ENCODE data around the gene NUAK1.
A peak's percentile ranks its signal among the peaks of the same experiment; 100 is the strongest.

NUAK1 gene

DNA sequence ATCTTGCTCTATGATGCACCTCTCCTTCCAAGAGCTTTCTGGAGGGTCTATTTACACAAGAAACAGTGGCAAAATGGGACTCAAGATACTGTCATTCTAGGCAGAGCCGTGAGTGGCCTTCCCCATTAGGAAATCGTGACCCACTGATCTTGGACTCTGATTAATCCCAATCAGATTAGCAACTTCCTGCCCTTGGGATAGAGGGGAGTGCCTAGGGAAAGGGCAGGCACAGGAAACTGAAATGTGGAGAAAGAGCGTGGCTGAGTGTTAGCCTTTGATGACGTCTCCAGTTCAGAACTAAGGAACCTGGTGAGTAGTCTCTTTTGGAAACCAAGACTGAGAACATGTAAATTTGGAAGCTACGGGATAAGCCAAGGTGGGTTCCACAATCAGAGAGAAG lies 76.1 kb downstream of the NUAK1 start:
- DNase-seq (ENCODE audit: low read depth), result peak; percentile 28

DNA sequence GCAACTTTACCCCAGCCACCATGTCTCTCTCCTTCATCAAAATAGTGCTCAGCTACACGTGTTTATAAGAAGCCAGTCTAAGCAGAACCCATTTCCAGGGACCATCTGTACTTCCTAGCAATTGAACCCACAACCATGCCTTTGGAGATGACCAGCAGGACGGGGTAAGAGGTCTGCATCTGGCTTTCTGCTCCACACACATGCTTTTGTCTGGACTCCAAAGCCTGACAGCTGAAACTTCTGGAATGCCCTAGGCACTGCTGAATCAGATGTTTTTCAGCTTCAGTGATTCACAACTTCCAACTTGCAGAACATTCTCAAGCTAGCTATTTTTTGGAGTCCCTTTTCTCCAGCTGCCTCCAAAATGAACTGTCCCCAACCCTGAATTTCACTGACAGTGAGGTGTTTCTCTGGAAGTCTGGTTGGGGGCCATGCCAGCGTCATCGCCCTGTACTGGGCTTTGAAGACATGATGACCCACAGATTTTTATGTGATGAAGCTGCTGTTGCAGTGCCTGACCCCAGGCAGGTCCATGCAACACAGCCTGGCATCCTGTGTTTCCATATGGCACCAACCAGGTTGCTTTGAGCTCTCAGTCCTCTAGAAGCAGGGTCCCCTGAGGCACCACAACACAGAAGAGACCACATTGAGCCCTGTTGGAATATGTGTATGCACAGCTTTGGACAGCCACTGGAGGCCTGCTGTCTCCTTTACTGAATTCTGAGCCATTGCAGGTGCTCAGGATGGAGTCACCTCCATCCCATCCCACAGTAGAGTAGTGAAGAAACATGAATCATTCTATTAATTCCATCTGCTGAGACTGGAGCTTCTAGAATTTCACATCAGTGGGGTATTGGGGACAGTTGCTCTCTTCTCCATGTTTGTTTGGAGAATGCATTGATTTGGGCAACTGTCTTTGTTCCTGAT lies 80.2 kb downstream of the NUAK1 start:
- peak; percentile 85 for DNase-seq (ENCODE audit: low read depth)

DNA sequence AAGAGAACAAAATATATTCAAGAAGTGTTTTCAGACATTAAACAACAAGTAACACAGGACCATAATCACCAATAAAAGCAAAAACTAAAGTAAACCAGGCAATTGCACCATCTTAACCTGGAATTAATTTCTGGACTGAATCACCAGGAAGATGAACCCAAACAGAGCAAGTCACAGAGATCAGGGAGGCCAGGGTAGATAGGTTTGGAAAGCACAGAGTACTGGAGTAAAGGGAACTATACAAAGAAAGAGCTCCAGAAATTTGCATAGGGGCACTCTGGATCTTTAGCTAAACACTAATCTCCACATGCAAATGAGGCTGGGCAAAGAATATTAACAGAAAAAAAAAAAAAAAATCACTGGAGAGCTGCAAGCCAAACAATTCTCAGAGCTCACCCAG lies 84.7 kb downstream of the NUAK1 start:
- no peak for DNase-seq (ENCODE audit: low read depth)

DNA sequence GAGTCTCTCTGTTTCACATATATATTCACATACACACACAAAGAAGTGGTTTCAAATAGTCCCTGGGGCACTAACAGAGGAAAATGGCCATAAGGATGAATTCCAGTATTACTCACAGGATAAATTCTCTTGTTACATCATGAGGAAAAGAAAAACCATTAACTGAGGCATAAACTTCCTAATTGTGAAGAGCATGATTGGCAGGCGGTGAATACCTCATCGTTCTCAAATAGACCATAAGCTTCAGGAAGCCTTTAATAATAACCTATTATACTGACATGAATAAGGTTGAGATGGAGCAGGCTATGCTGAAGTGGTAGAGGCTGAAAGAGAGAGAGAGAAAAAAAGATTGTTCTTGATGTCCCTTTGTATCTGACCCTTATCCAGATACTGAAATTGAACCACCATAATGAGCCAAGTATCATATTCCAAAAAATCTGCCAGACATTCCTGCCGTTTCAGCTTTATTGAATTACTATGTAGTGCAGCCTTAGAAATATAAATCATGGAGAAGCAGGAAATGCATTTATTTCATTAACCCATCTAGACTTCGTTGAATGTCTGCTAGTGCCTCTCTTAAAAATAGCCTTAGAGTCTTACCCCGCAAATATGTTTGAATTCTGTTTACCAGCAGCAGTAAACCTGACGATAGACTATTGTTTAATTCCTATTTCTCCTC lies 86.8 kb downstream of the NUAK1 start:
- DNase-seq (ENCODE audit: low read depth), result peak; percentile 83

DNA sequence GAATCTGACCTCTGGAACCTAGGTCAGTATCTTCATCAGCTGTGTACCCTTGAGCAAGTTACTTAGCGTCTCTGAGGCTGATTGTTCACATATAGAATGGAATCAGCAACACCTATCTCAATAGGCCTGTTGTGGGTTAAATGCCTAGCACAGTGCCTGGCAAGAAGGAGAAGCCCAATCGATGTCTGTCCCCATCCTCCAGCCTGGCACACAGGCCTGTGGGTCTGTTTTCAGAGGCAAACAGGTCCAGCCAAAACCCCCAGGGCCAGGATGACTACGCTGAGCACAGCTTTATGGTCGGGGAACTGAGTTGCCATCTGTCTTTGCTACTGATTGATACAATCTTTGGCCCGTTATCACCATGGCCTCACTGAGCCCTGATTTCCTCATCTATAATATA lies 89.2 kb downstream of the NUAK1 start:
- no peak for DNase-seq (ENCODE audit: low read depth)

DNA sequence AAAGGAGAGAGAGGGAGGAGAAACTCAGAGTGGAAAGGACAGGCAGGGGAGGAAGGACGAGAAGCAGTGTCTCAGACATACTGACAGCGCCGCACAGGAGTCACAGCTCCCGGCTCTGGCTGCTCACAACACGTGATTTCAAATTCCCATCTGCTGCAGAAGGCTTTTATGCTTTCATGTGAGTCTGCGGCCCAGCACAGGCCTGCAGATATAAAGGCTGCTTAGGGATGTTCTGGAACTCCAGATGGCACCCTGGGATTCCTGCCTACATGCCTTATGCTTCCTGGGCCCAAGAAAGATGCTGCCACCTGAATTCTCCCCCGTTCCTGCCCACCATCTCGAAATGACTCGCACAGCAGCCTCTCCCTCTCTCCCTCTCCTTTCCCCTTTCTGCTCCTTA lies 89.6 kb downstream of the NUAK1 start:
- DNase-seq (ENCODE audit: low read depth), result no peak

DNA sequence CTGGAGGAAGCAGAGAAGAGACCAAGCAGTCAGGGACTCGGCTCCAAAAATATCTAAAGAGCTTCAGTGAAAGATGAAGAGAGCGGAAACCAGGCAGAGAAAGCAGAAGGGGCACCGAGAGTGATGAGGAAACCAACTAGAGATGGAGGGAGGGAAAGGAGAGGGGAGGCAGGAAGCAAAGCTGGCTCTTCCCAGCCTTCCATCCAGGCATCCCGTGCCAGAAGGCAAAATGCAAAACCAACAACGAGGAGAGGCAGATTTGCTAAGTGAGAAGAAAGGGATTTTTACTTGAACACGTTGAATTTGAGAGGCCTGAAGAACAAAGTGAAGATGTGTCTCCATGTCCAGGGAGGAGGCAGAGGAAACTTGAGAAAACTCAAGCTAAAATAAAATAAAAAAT lies 90.1 kb downstream of the NUAK1 start:
- no peak for DNase-seq (ENCODE audit: low read depth)

DNA sequence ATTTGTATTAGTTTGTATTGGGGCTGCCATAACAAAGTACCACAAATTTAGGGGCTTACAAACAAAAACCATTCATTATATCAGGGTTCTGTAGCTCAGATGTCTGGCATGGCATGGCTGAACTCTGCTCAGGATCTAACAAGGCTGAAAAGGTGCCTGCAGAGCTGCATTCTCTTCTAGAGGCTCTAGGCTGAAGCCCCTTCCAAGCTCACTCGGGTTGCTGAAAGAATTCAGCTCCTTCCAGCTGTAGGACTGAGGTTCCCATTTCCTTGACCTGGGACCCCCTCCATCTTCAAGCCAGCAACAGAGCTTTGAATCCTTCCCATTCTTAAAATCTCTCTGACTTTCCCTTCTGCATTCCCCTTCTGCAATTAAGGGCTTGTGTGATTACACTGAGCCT lies 90.7 kb downstream of the NUAK1 start:
- DNase-seq (ENCODE audit: low read depth), result no peak

DNA sequence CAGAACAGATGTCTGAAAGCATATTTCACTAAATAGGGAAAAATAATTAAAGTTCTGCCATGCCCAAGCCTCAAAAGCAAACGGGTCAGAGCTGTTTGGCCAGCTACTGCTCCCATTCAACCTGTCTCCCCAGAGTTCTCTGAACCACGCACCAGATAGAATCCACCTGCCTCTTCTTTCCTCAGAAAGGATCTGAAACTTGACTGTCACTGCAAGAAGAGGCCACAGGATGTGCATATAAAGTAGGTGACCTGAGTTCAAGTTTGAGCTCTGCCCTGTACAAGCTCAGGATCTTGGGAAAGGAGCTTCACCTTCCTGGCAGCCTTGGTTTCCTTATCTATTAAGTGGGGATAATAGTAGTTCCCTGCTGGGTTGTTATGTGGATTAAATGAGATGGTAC lies 91.8 kb downstream of the NUAK1 start:
- no peak for DNase-seq (ENCODE audit: low read depth)

DNA sequence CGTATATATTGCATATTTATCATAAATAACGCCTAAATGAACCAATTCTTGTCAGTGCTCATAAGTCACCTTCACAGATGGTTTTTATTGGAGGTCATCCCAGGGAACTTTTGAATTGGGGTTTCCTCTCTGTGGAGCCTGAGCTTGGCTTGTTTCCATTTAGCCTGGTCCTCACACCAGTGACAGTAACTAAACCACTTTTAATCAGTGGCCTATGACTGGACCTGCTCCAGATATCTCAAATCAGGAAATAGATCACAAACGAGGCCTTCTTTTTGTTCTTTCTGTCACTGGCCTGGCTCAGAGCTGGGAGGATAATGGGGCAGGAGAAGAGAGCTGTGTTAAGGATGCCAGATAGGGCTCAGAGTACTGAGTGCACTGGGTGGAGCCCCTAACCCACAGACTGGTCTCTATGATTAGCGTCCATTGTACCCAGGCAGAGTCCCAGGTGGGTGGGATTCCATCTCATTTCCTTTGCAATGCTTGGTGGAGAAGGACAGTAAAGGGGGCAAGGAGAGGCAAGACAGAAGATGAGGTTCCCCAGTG lies 92.4 kb downstream of the NUAK1 start:
- DNase-seq (ENCODE audit: low read depth), result no peak

DNA sequence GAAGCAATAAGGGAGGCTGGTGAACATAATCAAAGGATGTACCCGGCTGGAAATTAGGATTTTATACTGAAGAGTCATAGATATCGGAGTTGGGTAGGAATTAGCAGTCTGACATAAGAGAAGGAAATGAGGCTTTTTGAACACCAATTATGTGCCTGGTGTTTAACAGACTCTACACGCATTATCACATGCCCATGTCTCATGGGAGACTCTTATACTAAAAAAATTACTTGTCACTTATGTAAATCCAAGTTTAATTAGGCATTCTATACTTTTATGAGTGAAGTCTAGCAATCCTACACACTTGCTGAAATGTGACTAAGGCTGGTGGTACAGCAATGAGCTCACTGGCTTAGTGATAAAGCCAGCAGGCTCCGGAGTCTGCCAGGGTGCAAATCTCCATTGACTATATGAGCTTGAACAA lies 93.5 kb downstream of the NUAK1 start:
- DNase-seq (ENCODE audit: low read depth), result no peak

DNA sequence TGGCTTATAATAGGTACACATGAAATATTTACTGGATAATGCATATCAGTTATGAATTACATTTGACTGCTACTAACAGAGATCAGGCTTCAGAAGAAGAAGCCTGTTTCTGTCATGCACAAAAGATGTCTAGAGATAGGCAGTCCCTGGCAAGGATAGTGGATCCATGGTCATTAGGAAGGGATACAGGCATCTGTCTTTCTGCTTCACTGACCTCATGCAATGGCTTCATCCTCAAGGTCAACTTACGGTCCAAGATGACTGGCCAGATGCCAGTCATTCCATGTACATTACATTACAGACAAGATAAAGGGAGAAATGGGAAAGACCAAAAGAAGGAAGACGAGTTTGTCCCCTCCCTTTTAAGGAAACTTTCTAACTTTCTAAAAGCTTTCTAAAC lies 94.0 kb downstream of the NUAK1 start:
- DNase-seq (ENCODE audit: low read depth), result peak; percentile 92

DNA sequence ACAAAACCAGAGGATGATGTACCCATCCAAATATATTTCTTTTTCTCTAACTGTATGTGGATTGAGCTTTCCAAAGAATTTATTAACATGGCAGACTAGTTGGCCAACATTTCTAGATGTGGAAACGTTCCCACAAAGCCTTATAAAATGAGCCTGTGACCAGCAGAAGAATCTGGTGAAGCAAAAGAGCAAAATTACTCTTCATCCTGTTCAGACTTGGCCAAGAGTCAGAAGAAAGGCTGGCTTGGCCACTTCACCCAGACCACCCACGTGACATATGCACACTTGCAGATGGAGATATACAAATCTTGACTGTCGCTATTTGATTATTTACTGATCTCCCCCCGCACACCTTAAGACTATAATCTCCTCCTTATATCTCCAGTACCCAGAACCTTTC lies 96.7 kb downstream of the NUAK1 start:
- DNase-seq (ENCODE audit: low read depth), result no peak

DNA sequence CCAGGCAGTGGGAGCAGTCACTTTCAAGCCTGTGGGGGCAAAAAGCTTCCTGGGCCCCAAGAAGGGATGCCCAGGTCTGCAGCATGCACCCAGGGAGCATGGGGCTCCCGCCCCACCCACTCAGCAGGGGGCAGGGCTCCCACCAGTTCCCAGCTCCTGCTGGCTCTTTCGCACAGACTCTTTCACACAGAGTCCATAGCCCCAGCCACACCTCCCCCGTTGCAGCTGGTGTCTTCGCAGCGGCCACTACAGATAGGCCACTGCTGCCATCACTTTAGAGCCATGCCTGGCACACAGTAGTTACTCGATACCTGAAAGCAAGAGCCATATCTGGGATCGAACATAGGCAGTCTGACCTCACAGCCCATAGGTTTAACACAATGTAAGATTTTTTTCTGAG lies 98.2 kb downstream of the NUAK1 start:
- no peak for DNase-seq (ENCODE audit: low read depth)

DNA sequence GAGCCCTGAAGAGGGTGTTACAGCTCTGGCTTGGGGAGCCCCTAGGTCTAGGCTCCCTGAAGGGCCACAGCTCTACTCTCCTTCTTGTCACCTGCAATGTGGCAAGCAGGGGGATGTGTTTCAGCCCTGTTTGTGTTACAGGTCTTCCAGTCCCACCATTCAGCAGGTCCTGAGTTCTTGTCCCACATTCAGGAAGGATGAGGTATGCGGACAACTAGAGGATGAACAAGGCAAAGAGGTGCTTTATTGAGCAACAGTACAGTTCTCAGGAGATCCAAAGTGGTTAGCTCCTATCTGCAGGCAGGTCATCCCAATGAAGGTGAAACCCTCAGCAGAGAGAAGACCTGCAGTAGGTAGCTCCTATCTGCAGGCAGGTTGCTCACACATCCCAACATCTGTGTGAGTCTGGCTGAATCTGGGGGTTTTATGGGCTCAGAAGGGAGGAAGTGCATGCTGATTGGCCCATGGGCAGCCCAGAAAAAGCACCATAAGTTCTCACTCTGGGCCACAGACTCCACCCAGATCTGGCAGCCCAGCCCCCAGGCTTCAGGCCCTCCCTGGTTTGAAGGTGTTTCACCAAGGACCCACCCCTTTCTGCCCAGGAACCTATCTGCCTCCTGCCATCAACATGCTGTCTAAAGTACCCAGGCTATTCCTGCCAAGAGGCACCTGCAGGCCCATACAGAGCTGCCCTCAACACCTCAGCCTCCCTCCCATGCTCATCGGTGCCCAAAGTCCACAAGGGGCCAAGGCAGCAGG lies 98.9 kb downstream of the NUAK1 start:
- DNase-seq (ENCODE audit: low read depth), result no peak

DNA sequence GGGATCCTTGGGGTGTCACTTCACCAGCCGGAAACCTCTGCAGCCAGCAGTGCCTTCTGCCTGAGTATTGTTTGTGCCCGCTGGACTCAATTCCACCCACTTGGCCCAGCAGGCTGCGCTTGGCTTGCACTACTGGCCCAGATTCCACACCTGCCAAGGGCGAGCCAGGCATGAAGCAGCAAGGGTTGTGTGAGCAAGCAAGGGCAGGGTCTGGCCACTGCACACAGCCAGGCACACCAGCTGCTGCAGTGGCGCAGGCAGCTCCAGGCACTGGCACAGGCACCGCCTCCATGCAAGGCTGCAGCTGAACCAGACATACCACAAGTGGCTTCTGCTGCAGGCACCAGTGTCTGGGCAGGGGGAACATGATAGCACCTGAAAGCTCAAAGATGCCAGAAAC lies 99.5 kb downstream of the NUAK1 start:
- no peak for DNase-seq (ENCODE audit: low read depth)

DNA sequence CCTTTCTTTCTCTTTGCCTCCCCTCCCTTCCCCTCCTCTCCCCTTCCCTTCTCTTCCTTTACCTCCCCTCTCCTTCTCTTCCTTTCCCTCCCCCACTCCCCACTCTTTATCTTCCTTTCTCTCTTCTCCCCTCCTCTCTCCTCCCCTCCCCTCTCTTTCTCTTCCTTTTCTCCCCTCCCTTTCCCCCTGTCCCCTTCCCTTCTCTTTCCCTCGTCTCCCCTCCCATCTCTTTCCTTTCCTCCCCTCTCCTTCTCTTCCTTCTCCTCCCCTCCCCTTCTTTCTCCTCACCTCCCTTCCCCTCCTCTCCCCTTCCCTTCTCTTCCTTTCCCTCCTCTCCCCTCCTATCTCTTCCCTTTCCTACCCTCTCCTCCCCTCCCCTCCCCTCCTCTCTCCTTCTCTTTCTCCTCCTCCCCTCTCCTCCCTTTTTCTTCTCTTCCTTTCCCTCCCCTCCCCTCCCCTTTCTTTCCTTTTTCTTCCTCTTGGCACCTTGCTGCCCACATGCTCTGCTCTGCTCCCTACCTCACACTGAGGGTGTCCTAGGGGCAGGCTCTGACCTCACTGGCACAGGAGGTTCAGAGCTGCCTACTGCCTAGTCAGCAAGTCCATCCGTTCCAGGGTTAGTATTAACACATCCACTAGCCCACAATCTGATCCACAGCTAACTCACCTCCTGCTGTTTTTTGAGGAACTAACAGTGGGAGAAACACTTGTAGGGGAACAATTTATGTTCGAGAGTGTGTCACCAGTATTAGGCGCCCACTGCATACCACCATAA lies 101.0 kb downstream of the NUAK1 start:
- DNase-seq (ENCODE audit: low read depth), result no peak

DNA sequence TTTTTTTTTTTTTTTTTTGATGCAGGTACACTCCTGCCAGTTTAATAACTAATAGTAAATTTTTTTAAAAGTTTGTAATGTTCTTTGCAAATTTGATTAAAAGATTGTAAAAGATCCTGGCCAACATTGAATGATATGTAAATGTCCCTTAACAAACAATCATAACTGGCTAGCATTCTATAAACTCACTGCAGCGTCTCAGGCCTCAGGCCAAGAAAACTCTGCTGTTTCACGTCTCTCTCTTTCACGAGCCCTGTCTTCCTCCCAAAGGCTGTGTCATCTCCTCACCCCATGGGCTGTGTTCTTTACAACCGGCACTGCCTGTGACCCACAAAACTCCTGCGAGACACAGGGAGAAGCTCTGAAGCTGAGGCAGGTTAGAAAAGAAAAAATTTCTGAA lies 103.3 kb downstream of the NUAK1 start:
- DNase-seq (ENCODE audit: low read depth), result no peak

DNA sequence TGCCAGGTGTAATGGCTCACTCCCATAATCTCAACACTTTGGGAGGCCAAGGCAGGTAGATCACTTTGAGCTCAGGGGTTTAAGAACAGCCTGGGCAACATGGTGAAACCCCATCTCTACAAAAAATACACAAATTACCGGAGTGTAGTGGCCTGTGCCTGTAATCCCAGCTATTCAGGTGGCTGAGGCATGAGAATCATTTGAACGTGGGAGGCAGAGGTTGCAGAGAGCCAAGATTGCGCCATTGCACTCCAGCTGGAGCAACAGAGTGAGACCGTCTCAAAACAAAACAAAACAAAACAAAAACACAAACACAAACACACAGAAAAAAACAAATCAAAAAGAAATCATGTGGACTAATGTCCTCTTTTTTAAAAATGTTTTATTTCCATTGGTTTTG lies 104.4 kb downstream of the NUAK1 start:
- DNase-seq (ENCODE audit: low read depth), result no peak

DNA sequence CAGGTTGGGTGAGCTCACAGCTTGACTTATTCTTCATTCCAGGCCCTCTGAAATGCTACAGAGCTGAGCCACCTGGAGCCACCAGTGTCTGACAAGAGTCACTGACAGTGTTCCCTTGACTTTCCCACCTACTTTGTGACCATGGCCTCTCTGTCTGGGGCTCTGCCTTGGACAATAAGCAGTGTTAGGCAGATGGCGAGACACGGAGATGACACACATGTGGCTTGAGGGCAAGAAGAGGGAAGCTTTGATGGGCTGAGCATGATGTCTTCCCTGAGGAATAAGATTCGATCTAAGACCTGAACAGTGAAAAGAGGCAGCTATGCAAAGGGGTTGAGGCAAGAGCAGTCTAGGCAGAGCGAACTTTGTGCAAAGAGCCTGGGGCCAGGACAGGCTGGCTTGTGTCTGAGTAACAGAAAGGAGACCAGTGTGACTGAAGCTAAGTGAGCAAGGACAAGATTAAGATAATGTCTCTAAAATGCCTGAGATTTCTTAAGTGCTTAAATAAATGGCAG lies 105.5 kb downstream of the NUAK1 start:
- peak; percentile 42 for DNase-seq (ENCODE audit: low read depth)

DNA sequence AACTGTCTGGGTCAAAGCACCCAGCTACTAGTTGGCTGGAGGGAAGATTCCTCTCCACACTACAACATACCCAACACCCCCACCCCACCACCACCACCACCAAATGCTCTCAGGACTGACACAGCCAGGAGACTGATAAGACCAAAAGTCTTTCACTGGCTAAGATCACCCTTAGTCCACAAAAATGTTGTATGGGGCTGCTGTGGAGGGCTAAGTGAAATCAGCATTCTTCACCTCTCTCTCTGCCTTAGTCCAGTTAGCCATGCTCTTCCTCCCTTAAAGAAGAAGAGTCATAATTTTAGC lies 106.2 kb downstream of the NUAK1 start:
- DNase-seq (ENCODE audit: low read depth), result peak; percentile 67

Data from EH (cell line).